ENCODE measurements around the gene RABEP2.
"Not testable (repeated sequence)": the region's sequence is repeated elsewhere in the genome, so short reads cannot be mapped to it uniquely, and the experiment has no call there.

DNA sequence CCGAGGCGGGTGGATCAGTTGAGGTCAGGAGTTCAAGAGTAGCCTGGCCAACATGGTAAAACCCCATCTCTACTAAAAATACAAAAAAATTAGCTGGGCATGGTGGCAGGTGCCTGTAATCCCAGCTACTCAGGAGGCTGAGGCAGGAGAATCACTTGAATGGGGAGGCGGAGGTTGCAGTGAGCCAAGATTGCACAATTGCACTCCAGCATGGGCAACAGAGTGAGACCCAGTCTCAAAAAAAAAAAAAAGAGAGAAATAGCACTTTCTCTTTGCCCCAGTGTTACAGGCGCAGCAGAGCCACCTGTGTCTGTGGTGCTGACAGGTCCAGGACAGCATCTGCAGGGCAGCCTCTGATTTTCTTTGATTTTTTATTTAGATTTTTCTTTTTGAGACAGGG lies 43.5 kb downstream of the RABEP2 start:
- TF ChIP-seq EZH2phosphoT487 (IDR thresholded peaks at IDR 0.05; ENCODE audit: unreplicated experiment); CTCF (conservative IDR thresholded peaks at IDR 0.05; ENCODE audit: low read depth in 2 of 2); EZH2 (IDR thresholded peaks at IDR 0.05; ENCODE audit: low read depth, unreplicated experiment); POLR2AphosphoS5 (IDR thresholded peaks at IDR 0.05; ENCODE audit: low read depth); ZNF114 (CRISPR knock-in tag; IDR thresholded peaks at IDR 0.05): not testable (repeated sequence)
- TF ChIP-seq, protein P1, sequence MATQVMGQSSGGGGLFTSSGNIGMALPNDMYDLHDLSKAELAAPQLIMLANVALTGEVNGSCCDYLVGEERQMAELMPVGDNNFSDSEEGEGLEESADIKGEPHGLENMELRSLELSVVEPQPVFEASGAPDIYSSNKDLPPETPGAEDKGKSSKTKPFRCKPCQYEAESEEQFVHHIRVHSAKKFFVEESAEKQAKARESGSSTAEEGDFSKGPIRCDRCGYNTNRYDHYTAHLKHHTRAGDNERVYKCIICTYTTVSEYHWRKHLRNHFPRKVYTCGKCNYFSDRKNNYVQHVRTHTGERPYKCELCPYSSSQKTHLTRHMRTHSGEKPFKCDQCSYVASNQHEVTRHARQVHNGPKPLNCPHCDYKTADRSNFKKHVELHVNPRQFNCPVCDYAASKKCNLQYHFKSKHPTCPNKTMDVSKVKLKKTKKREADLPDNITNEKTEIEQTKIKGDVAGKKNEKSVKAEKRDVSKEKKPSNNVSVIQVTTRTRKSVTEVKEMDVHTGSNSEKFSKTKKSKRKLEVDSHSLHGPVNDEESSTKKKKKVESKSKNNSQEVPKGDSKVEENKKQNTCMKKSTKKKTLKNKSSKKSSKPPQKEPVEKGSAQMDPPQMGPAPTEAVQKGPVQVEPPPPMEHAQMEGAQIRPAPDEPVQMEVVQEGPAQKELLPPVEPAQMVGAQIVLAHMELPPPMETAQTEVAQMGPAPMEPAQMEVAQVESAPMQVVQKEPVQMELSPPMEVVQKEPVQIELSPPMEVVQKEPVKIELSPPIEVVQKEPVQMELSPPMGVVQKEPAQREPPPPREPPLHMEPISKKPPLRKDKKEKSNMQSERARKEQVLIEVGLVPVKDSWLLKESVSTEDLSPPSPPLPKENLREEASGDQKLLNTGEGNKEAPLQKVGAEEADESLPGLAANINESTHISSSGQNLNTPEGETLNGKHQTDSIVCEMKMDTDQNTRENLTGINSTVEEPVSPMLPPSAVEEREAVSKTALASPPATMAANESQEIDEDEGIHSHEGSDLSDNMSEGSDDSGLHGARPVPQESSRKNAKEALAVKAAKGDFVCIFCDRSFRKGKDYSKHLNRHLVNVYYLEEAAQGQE (IDR thresholded peaks at IDR 0.05; ENCODE audit: unreplicated experiment): not testable (repeated sequence)
- TF ChIP-seq, protein P2, sequence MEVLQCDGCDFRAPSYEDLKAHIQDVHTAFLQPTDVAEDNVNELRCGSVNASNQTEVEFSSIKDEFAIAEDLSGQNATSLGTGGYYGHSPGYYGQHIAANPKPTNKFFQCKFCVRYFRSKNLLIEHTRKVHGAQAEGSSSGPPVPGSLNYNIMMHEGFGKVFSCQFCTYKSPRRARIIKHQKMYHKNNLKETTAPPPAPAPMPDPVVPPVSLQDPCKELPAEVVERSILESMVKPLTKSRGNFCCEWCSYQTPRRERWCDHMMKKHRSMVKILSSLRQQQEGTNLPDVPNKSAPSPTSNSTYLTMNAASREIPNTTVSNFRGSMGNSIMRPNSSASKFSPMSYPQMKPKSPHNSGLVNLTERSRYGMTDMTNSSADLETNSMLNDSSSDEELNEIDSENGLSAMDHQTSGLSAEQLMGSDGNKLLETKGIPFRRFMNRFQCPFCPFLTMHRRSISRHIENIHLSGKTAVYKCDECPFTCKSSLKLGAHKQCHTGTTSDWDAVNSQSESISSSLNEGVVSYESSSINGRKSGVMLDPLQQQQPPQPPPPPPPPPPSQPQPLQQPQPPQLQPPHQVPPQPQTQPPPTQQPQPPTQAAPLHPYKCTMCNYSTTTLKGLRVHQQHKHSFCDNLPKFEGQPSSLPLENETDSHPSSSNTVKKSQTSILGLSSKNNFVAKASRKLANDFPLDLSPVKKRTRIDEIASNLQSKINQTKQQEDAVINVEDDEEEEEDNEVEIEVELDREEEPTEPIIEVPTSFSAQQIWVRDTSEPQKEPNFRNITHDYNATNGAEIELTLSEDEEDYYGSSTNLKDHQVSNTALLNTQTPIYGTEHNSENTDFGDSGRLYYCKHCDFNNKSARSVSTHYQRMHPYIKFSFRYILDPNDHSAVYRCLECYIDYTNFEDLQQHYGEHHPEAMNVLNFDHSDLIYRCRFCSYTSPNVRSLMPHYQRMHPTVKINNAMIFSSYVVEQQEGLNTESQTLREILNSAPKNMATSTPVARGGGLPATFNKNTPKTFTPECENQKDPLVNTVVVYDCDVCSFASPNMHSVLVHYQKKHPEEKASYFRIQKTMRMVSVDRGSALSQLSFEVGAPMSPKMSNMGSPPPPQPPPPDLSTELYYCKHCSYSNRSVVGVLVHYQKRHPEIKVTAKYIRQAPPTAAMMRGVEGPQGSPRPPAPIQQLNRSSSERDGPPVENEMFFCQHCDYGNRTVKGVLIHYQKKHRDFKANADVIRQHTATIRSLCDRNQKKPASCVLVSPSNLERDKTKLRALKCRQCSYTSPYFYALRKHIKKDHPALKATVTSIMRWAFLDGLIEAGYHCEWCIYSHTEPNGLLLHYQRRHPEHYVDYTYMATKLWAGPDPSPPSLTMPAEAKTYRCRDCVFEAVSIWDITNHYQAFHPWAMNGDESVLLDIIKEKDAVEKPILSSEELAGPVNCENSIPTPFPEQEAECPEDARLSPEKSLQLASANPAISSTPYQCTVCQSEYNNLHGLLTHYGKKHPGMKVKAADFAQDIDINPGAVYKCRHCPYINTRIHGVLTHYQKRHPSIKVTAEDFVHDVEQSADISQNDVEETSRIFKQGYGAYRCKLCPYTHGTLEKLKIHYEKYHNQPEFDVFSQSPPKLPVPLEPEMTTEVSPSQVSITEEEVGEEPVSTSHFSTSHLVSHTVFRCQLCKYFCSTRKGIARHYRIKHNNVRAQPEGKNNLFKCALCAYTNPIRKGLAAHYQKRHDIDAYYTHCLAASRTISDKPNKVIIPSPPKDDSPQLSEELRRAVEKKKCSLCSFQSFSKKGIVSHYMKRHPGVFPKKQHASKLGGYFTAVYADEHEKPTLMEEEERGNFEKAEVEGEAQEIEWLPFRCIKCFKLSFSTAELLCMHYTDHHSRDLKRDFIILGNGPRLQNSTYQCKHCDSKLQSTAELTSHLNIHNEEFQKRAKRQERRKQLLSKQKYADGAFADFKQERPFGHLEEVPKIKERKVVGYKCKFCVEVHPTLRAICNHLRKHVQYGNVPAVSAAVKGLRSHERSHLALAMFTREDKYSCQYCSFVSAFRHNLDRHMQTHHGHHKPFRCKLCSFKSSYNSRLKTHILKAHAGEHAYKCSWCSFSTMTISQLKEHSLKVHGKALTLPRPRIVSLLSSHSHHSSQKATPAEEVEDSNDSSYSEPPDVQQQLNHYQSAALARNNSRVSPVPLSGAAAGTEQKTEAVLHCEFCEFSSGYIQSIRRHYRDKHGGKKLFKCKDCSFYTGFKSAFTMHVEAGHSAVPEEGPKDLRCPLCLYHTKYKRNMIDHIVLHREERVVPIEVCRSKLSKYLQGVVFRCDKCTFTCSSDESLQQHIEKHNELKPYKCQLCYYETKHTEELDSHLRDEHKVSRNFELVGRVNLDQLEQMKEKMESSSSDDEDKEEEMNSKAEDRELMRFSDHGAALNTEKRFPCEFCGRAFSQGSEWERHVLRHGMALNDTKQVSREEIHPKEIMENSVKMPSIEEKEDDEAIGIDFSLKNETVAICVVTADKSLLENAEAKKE (CRISPR knock-in tag; IDR thresholded peaks at IDR 0.05): not testable (repeated sequence)
